Gastrocnemius medialis (tissue), 4 donors: ENCODE data around the gene MYO3B. TPM values are rescaled to one million over a fixed set of nuclear protein-coding genes. Genes with fewer than 3 reads are reported as not detected.
"Not testable (repeated sequence)": the region's sequence is repeated elsewhere in the genome, so short reads cannot be mapped to it uniquely, and the experiment has no call there.

Source experiments
- ATAC-seq, 2 donors: fragments of 150-250 bp; one replicate each; pipeline ENCODE4 v1.9.1; 2016
- DNase-seq, 2 donors: peaks; one replicate each; pipeline ENCODE4 v3.0.0-alpha.2; 2019
- H3K27ac ChIP-seq, 4 donors: fragments of 200-600 bp; sonication (generic); 1 replicate in 1 of 4; 2 replicates in 3 of 4; pipeline ENCODE4 v1.5.1; 2016 to 2018; ENCODE audit warnings: mild to moderate bottlenecking in 2 of 4, moderate library complexity in 1 of 4
- H3K27me3 ChIP-seq, 3 donors: fragments of 200-600 bp; sonication (generic) in 2 of 3; 1 replicate in 1 of 3; 2 replicates in 2 of 3; pipeline versions ENCODE4 v1.5.1 to v1.6.0; 2016 to 2019; ENCODE audit warnings: mild to moderate bottlenecking in 1 of 3, moderate library complexity in 1 of 3
- H3K36me3 ChIP-seq, 2 donors: fragments of 200-600 bp; sonication (generic) in 1 of 2; one replicate each; pipeline ENCODE4 v1.5.1; 2017 to 2018
- H3K4me1 ChIP-seq, 2 donors: fragments of 200-600 bp; sonication (generic) in 1 of 2; one replicate each; pipeline ENCODE4 v1.5.1; 2016 to 2017; ENCODE audit warnings: mild to moderate bottlenecking in 2 of 2
- H3K4me3 ChIP-seq, 4 donors: fragments of 200-600 bp; sonication (generic) in 3 of 4; 1 replicate in 1 of 4; 2 replicates in 3 of 4; pipeline ENCODE4 v1.5.1; 2016 to 2019; ENCODE audit warnings: mild to moderate bottlenecking in 2 of 4
- H3K9me3 ChIP-seq, 3 donors: fragments of 200-600 bp; sonication (generic) in 2 of 3; 1 replicate in 1 of 3; 2 replicates in 2 of 3; pipeline ENCODE4 v1.5.1; 2016 to 2019
- CTCF ChIP-seq, 5 experiments: fragments of 450-650 bp in 3 of 5; fragments of 200-600 bp in 2 of 5; sonication (generic) in 2 of 5; IDR thresholded peaks in 4 of 5; conservative IDR thresholded peaks in 1 of 5; 1 replicate in 4 of 5; 2 replicates in 1 of 5; pipeline ENCODE4 v1.5.1; 2016 to 2019; ENCODE audit warnings: antibody characterized with exemption in 5 of 5, mild to moderate bottlenecking in 3 of 5, moderate library complexity in 3 of 5
- POLR2A ChIP-seq, 2 donors: fragments of 450-650 bp; IDR thresholded peaks; one replicate each; pipeline ENCODE4 v1.6.1; 2017; ENCODE audit warnings: antibody characterized with exemption in 2 of 2, mild to moderate bottlenecking in 2 of 2, moderate library complexity in 2 of 2
- in situ Hi-C, 4 donors: fragments of 200-750 bp; cut with MboI; loops; one replicate each; pipeline versions ENCODE4 v1.15.0 to v1.8.0; 2017; ENCODE audit warnings: low sequenced_read_pairs in 4 of 4
- intact Hi-C: fragments of 100-400 bp; cut with DNase I; formaldehyde crosslinking; loops from one replicate; pipeline ENCODE4 v1.15.1; 2023; ENCODE audit warnings: low total_unique reads
- total RNA-seq, 4 donors: library from RNA; depleted of rRNA; stranded (reverse); fragments of >200 nt; gene quantifications; one replicate each; pipeline versions ENCODE4 v1.1.0 to v1.2.3, GENCODE V29; 2016

MYO3B gene
- total RNA-seq, 4 donors from 2014 or later: 0.07 to 0.27 TPM; not detected in 2

GRCh38 chr2:170607171-170607570 lies 429.2 kb downstream of the MYO3B start:
- H3K9me3 ChIP-seq: no peaks in the 10 kb centered on the region
- H3K4me1 ChIP-seq: no peaks in the 10 kb centered on the region
- in situ Hi-C loops: no loop called here
- DNase-seq (no peak), ATAC-seq (no peak)
- no peak overlapping the region for H3K27ac ChIP-seq
- TF ChIP-seq POLR2A (IDR thresholded peaks at IDR 0.05) (no peak), CTCF (IDR thresholded peaks at IDR 0.05 in 4 of 5, conservative IDR thresholded peaks at IDR 0.05 in 1 of 5) (no peak)
- H3K4me3 ChIP-seq: no peak overlapping the region
- H3K27me3 ChIP-seq: no peaks in the 10 kb centered on the region
- intact Hi-C loops: no loop called here
- H3K36me3 ChIP-seq: no peaks in the 10 kb centered on the region

GRCh38 chr2:170610615-170611014 lies 432.7 kb downstream of the MYO3B start:
- no peak overlapping the region for H3K4me3 ChIP-seq
- no peaks in the 10 kb centered on the region for H3K27me3 ChIP-seq
- intact Hi-C loops: no loop called here
- DNase-seq: no peak
- H3K9me3 ChIP-seq: no peaks in the 10 kb centered on the region
- H3K36me3 ChIP-seq: no peaks in the 10 kb centered on the region
- H3K27ac ChIP-seq: no peak overlapping the region
- ATAC-seq: no peak
- TF ChIP-seq CTCF (IDR thresholded peaks at IDR 0.05 in 4 of 5, conservative IDR thresholded peaks at IDR 0.05 in 1 of 5): no peak
- no peak for TF ChIP-seq POLR2A (IDR thresholded peaks at IDR 0.05)
- in situ Hi-C loops: no loop called here
- no peaks in the 10 kb centered on the region for H3K4me1 ChIP-seq

- H3K27me3 ChIP-seq, in situ Hi-C loops, H3K9me3 ChIP-seq, ATAC-seq, intact Hi-C loops, H3K27ac ChIP-seq, H3K4me1 ChIP-seq, H3K36me3 ChIP-seq, H3K4me3 ChIP-seq, DNase-seq: not testable (repeated sequence)
These were observed 441.0 kb downstream of the MYO3B start for GRCh38 chr2:170618948-170619347.

GRCh38 chr2:170635094-170635493 lies 457.1 kb downstream of the MYO3B start:
- ATAC-seq, H3K36me3 ChIP-seq, H3K27me3 ChIP-seq, H3K4me3 ChIP-seq, H3K9me3 ChIP-seq, DNase-seq, intact Hi-C loops, H3K4me1 ChIP-seq, H3K27ac ChIP-seq, in situ Hi-C loops: not testable (repeated sequence)

- H3K9me3 ChIP-seq: no peaks in the 10 kb centered on the region
- no peak overlapping the region for H3K27ac ChIP-seq
- no peak for ATAC-seq
- H3K27me3 ChIP-seq: no peaks in the 10 kb centered on the region
- H3K36me3 ChIP-seq: no peaks in the 10 kb centered on the region
- H3K4me1 ChIP-seq: no peaks in the 10 kb centered on the region
- intact Hi-C loops: no loop called here
- no peak for DNase-seq
- in situ Hi-C loops: no loop called here
- H3K4me3 ChIP-seq: no peak overlapping the region
- TF ChIP-seq POLR2A (IDR thresholded peaks at IDR 0.05): no peak
- TF ChIP-seq CTCF (IDR thresholded peaks at IDR 0.05 in 4 of 5, conservative IDR thresholded peaks at IDR 0.05 in 1 of 5): no peak
These were observed 461.7 kb downstream of the MYO3B start for GRCh38 chr2:170639635-170640034.

GRCh38 chr2:170641961-170642360 lies 464.0 kb downstream of the MYO3B start:
- no peak for TF ChIP-seq CTCF (IDR thresholded peaks at IDR 0.05 in 4 of 5, conservative IDR thresholded peaks at IDR 0.05 in 1 of 5)

More at GRCh38 chr2:170641961-170642360, 464.0 kb downstream of the MYO3B start:
- in situ Hi-C loops: no loop called here
- ATAC-seq (no peak), DNase-seq (no peak)
- no peak overlapping the region for H3K4me3 ChIP-seq
- no peaks in the 10 kb centered on the region for H3K9me3 ChIP-seq
- no peak overlapping the region for H3K27ac ChIP-seq
- H3K4me1 ChIP-seq: no peaks in the 10 kb centered on the region
- H3K36me3 ChIP-seq: no peaks in the 10 kb centered on the region
- H3K27me3 ChIP-seq: no peaks in the 10 kb centered on the region
- intact Hi-C loops: no loop called here
